Prostate gland (tissue), 2 donors: ENCODE results near the gene GM2A. TPM values are rescaled to one million over a fixed set of nuclear protein-coding genes. Genes with fewer than 3 reads are reported as not detected.
"Not testable (repeated sequence)": the region's sequence is repeated elsewhere in the genome, so short reads cannot be mapped to it uniquely, and the experiment has no call there.

Source experiments
- DNase-seq: peaks from one replicate; pipeline ENCODE4 v3.0.0-alpha.2; 2019; ENCODE audit warnings: low spot score
- H3K27ac ChIP-seq, 2 donors: fragments of 200-600 bp; sonication (generic); 2 replicates each; pipeline ENCODE4 v1.5.1; 2017 to 2019
- H3K27me3 ChIP-seq: fragments of 200-600 bp; sonication (generic); replicated peaks from 2 replicates; pipeline ENCODE4 v1.5.1; 2019; ENCODE audit not compliant: insufficient read depth
- H3K36me3 ChIP-seq, 2 donors: fragments of 200-600 bp; sonication (generic); 1 replicate in 1 of 2; 2 replicates in 1 of 2; pipeline versions ENCODE4 v1.5.1 to v1.8.1; 2017 to 2019
- H3K4me1 ChIP-seq: fragments of 200-600 bp; sonication (generic); replicated peaks from 2 replicates; pipeline ENCODE4 v1.5.1; 2019
- H3K4me3 ChIP-seq, 2 donors: fragments of 200-600 bp; sonication (generic); 2 replicates each; pipeline ENCODE4 v1.5.1; 2017 to 2019
- H3K9me3 ChIP-seq: fragments of 200-600 bp; sonication (generic); 2 replicates; pipeline ENCODE4 v1.5.1; 2017
- CTCF ChIP-seq, 4 experiments: fragments of 200-600 bp in 2 of 4; fragments of 450-650 bp in 2 of 4; sonication (generic) in 2 of 4; IDR thresholded peaks; 1 replicate in 3 of 4; 2 replicates in 1 of 4; pipeline ENCODE4 v1.5.1; 2016 to 2019; ENCODE audit warnings: antibody characterized with exemption in 4 of 4, mild to moderate bottlenecking in 2 of 4, moderate library complexity in 2 of 4
- POLR2A ChIP-seq: fragments of 450-650 bp; IDR thresholded peaks from one replicate; pipeline ENCODE4 v1.6.1; 2016; ENCODE audit warnings: antibody characterized with exemption, mild to moderate bottlenecking
- POLR2AphosphoS5 ChIP-seq: sonication (generic); formaldehyde crosslinking; IDR thresholded peaks from one replicate; pipeline ENCODE4 v1.6.1; 2017; ENCODE audit warnings: antibody characterized with exemption
- WGBS: methylation state at CpG from one replicate; pipeline ENCODE4 v1.1.5; 2018; 5-methylcytosine and 5-hydroxymethylcytosine counted together
- intact Hi-C: fragments of 100-400 bp; cut with DNase I; formaldehyde crosslinking; loops from one replicate; pipeline ENCODE4 v1.14.2; 2022
- total RNA-seq, 2 donors: library from RNA; depleted of rRNA; stranded (reverse); fragments of >200 nt; gene quantifications; one replicate each; pipeline ENCODE4 v1.1.0, GENCODE V29; 2016

The GM2A gene
- total RNA-seq, 2 donors from 2014 or later = 48.9 to 60.0 TPM

DNA sequence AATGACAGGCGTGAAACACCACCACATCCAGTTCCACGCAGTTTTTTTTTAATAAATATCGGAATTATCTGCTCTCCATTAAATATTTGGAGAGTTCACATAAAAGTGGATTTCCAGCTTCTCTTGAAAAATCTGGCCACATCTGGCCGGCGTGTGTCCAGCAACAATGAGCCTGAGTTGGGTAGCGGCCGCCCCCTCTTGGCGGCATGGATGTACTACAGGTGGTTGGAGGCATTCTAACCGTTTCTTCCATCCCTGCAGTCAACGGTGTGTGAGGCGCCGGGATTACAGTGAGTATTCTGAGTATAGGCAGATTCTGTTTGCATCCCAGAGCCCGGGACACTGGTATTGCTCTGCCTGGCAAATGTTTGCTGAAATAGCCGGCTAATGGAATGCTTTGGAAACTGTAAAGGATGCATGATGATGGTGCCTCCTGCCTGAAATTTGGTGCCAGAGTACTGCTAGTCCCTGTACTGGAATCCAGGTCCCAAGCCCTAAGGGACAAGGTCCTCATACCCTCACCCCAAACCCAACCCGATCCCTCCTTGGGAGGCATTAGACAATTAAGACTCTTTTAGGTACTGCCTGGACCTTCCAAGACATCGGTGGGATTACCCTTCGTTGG lies 13.6 kb upstream of the GM2A start:
- H3K36me3 ChIP-seq = no peaks in the 10 kb centered on the region
- no peaks in the 10 kb centered on the region for H3K9me3 ChIP-seq
- H3K4me3 ChIP-seq = no peak overlapping the region
- WGBS = 58% methylated on average over 17 of the region's 17 CpGs
- no peak overlapping the region for H3K27ac ChIP-seq
- no peaks in the 10 kb centered on the region for H3K27me3 ChIP-seq
- intact Hi-C loops = loop anchor here (5.0 to 10.0 kb wide), 2 partner anchors 112 to 175 kb away; no protein-coding TSS in a partner anchor
- H3K4me1 ChIP-seq = peaks cover 3% of the 10 kb centered on the region
- DNase-seq = no peak
- TF ChIP-seq CTCF (IDR thresholded peaks at IDR 0.05) (peak; percentile 14 to 59 (median 51)), POLR2A (no peak)

- H3K36me3 ChIP-seq, H3K27me3 ChIP-seq, H3K4me3 ChIP-seq, DNase-seq, H3K27ac ChIP-seq, H3K9me3 ChIP-seq, intact Hi-C loops, H3K4me1 ChIP-seq: not testable (repeated sequence)
- 94% methylated on average over 10 of the region's 10 CpGs for WGBS
These were observed 12.6 kb upstream of the GM2A start for GRCh38 chr5:151240268-151240835.

- DNase-seq = no peak
- Histone ChIP-seq H3K4me3 (no peak overlapping the region), H3K4me1 (no peaks in the 10 kb centered on the region), H3K36me3 (no peaks in the 10 kb centered on the region), H3K27me3 (no peaks in the 10 kb centered on the region), H3K9me3 (no peaks in the 10 kb centered on the region), H3K27ac (no peak overlapping the region)
- no peak for TF ChIP-seq CTCF (IDR thresholded peaks at IDR 0.05)
- WGBS = 78% methylated on average over 2 of the region's 2 CpGs
- intact Hi-C loops = no loop called here
These were observed 11.9 kb upstream of the GM2A start for GRCh38 chr5:151240924-151241635.

GRCh38 chr5:151243127-151243526 lies 9.9 kb upstream of the GM2A start:
- Histone ChIP-seq H3K27me3 (no peaks in the 10 kb centered on the region), H3K4me1 (no peaks in the 10 kb centered on the region), H3K9me3 (no peaks in the 10 kb centered on the region), H3K27ac (no peak overlapping the region), H3K4me3 (no peak overlapping the region), H3K36me3 (no peaks in the 10 kb centered on the region)
- intact Hi-C loops = no loop called here
- WGBS = 91% methylated on average over 4 of the region's 4 CpGs
- TF ChIP-seq POLR2A = no peak
- no peak for TF ChIP-seq POLR2AphosphoS5
- no peak for DNase-seq

DNA sequence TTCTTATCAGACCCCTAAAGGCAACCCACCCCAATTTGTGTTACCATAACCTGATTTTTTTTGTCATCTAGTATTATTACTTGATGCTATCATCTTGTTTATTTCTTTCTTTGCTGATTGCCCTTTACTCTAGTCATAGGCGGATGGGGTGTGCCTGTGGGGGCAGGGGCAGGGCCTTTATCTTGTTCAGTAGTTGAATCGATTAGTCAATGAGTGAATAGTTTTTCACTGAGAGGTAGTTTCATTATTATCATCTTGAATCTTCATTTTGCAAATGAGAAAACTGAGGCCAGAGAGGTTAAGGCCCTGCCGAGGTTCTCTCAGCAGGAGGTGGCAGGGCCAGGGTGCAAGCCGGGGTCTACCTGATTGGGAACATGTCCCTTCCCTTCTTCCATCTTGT lies 9.4 kb upstream of the GM2A start:
- no peaks in the 10 kb centered on the region for H3K4me1 ChIP-seq
- H3K4me3 ChIP-seq = no peak overlapping the region
- DNase-seq = no peak
- no peaks in the 10 kb centered on the region for H3K9me3 ChIP-seq
- intact Hi-C loops = no loop called here
- WGBS = 96% methylated on average over 4 of the region's 4 CpGs
- no peaks in the 10 kb centered on the region for H3K27me3 ChIP-seq
- TF ChIP-seq POLR2AphosphoS5 (no peak), POLR2A (no peak), CTCF (IDR thresholded peaks at IDR 0.05) (no peak)
- H3K27ac ChIP-seq = no peak overlapping the region
- no peaks in the 10 kb centered on the region for H3K36me3 ChIP-seq

GRCh38 chr5:151244206-151244605 lies 8.8 kb upstream of the GM2A start:
- intact Hi-C loops = no loop called here
- Histone ChIP-seq H3K4me3 (no peak overlapping the region), H3K4me1 (no peaks in the 10 kb centered on the region), H3K27me3 (no peaks in the 10 kb centered on the region), H3K36me3 (no peaks in the 10 kb centered on the region), H3K27ac (no peak overlapping the region), H3K9me3 (no peaks in the 10 kb centered on the region)
- 92% methylated on average over 3 of the region's 3 CpGs for WGBS
- DNase-seq = no peak
- no peak for TF ChIP-seq POLR2AphosphoS5
- TF ChIP-seq POLR2A = no peak
